22Rv1 (cell line): ENCODE data around the gene ZNF227.

Source experiments
- H3K27ac ChIP-seq: fragments of 450-650 bp; 2 replicates; pipeline ENCODE4 v1.5.1; 2017
- ZFX ChIP-seq: fragments of 450-650 bp; IDR thresholded peaks from 2 replicates; pipeline ENCODE4 v1.6.1; 2017; ENCODE audit warnings: antibody characterized with exemption, borderline replicate concordance
- TF ChIP-seq, protein P1 (sequence below): fragments of 450-650 bp; IDR thresholded peaks from 2 replicates; pipeline ENCODE4 v1.5.1; 2017; ENCODE audit warnings: mild to moderate bottlenecking

Gene ZNF227

DNA sequence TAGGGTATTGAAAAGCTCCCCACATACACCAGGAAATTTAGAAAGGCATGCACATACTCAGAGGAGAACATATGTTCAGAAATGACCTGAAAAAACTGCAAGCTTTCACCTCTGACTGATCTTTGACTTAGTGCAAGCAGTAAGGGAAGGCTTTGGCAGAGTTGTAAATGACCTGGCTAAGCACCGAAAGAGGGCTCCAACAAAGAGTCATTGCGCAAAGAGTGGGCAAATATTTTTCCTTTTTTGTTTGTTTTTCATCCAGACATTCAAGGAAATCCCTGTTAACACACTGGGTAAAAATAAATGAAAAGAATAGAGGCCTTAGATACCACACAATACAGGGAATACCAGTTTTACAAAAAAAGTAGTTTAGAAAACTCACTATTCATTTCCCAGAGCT lies 42.2 kb downstream of the ZNF227 start:
- H3K27ac ChIP-seq = no peak overlapping the region

DNA sequence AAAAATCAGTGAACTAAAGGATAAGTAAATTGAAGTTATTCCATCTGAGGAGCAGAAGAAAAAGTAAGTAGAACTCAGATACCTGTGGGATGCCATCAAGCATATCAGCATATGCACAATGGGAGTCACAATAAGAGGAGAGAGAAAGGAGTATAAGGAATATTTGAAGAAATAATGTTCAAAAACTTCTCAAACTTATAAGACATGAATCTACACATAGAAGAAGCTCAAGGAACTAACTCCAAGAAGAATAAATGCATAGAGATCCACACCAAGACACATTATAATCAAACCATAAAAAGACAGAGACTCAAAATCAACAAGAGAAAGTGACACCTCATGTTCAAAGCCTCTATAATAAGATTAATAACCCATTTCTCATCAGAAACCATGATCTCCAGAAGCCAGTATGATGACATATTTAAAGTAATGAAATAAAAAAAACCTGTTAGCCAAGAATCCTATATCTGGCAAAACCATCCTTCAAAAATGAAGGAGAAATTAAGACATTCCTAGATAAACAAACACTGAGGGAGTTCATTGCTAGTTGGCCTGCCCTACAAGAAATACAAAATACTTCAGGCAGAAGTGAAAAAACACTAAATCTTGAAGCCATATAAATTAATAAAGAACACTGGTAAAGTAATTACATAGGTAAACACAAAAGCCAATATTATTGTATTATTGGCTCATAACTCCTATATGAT lies 43.5 kb downstream of the ZNF227 start:
- TF ChIP-seq, protein P1, sequence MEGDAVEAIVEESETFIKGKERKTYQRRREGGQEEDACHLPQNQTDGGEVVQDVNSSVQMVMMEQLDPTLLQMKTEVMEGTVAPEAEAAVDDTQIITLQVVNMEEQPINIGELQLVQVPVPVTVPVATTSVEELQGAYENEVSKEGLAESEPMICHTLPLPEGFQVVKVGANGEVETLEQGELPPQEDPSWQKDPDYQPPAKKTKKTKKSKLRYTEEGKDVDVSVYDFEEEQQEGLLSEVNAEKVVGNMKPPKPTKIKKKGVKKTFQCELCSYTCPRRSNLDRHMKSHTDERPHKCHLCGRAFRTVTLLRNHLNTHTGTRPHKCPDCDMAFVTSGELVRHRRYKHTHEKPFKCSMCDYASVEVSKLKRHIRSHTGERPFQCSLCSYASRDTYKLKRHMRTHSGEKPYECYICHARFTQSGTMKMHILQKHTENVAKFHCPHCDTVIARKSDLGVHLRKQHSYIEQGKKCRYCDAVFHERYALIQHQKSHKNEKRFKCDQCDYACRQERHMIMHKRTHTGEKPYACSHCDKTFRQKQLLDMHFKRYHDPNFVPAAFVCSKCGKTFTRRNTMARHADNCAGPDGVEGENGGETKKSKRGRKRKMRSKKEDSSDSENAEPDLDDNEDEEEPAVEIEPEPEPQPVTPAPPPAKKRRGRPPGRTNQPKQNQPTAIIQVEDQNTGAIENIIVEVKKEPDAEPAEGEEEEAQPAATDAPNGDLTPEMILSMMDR = no peak
- TF ChIP-seq ZFX = no peak
- H3K27ac ChIP-seq = no peak overlapping the region

More for the DNA sequence above, 42.2 kb downstream of the ZNF227 start:
- no peak for TF ChIP-seq ZFX
- TF ChIP-seq, protein P1 = no peak

DNA sequence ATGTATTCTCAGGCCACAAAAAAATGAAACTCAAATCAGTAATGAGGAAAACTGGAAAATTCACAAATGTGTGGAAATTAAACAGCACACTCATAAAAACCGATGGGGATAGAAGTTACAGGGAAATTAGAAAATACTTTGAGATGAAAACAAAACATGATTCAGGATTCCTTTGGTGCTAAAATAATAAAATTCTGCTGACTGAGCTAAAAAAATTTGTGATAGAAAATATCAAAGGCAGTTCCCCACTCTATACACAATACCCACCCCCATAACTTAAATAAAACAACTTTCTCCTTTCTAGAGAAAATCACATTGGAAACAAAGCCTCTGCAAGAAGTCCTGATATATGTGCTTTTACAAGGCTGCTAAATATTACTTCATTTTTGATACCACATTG lies 45.8 kb downstream of the ZNF227 start:
- H3K27ac ChIP-seq = no peak overlapping the region
- no peak for TF ChIP-seq ZFX
- TF ChIP-seq, protein P1 = no peak

DNA sequence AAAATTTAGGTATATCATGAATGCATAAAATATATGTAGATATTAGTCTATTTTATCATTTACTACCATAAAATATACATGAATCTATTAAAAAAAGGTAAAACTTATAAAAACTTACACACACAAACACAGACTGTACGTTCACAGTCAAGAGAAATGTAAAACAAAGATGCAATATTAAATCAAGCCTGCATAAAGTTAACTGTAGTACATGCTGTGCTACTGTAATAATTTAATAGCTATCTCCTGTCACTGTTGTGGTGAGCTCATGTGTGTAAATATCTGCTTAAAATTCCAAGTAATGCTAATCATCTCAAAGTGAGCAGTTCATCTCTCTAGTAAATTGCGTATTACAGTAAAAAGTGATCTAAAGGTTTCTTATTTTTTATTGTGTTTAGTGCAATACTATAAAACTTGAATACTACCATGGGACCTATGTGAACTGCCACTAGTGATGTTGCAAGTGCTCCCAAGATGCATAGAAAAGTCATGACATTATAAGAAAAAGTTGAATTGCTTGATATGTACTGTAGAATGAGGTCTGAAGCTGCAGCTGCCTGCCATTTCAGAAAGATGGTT lies 46.6 kb downstream of the ZNF227 start:
- no peak for TF ChIP-seq ZFX
- TF ChIP-seq, protein P1 = no peak
- H3K27ac ChIP-seq = peak overlapping the region; percentile 84

DNA sequence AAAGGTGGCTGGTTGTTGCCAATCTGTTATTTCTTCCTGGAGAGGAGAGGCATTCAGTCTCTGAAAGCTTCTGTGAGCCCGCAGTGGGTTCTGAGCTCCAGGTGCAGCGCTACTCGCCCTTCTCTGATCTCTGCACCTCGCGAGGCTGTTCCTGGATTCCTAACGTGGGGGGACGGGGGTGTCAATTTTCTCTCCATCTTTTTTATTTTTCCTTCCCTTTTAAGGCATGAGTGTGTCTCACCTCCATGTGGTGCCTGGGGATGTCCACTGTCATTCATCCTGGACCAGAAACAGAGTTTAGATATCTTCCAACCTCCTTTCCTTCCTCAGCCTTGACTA lies 48.0 kb downstream of the ZNF227 start:
- TF ChIP-seq, protein P1 = no peak
- no peak for TF ChIP-seq ZFX
- H3K27ac ChIP-seq = peak overlapping the region; percentile 84

DNA sequence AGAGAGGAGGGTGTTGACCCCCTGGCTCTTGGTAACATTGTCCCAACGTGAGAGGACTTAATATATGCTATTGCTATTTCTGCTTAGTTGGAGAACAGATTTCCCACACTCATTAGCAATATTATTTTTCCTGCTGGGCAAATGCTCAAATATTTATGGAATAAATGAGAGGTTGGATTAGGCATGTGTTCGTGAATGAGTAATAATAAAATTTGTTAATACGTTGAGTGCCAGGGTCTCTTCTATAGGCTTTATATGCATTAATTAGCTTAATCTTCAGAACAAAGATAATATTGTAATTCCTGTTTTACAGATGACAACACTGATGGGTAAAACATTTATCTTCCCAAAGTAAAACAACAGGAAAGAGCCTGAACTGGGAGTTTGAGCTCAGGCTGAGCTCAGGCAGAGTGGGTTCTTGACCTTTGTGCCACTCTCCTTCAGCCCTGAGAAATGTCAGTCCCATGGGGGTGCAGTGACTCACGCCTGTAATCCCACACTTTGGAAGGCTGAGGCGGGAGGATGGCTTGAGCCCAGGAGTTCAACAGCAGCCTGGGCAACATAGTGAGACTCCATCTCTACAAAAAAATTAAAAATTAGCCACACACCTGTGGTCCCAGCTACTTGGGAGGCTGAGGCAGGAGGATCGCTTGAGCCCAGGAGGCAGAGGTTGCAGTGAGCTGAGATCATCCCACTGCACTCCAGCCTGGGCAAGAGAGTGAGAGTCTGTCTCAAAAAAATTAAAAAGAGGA lies 48.5 kb downstream of the ZNF227 start:
- no peak for TF ChIP-seq ZFX
- TF ChIP-seq, protein P1 = no peak
- H3K27ac ChIP-seq = peak overlapping the region; percentile 84

DNA sequence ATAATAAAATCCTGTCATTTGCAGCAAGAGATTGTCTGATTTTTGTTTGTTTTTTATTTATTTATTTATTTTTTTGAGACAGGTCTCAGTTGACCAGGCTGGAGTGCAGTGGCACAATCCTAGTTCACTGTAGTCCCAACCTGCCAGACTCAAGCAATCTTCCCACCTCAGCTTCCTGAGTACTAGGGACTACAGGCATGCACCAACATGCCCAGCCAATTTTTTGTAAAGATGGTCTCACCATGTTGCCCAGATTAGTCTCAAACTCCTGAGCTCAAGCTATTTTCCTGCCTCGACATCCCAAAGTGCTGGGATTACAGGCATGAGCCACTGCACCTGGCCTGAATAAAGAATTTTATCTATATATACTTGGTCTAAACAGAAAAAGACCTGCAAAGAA lies 65.0 kb downstream of the ZNF227 start:
- no peak for TF ChIP-seq ZFX
- TF ChIP-seq, protein P1 = no peak
- no peak overlapping the region for H3K27ac ChIP-seq
